Activated CD4-positive, alpha-beta T cell treated with anti-CD3 and anti-CD28 coated beads, Interleukin-2, Interleukin-4, amounts not matched to agents 100 ng/mL and 50 ng/mL, durations not matched to agents 16 hours and 8 hours (primary cell): Measurements from ENCODE around the gene HSPA1L.
"Not testable (repeated sequence)": the region's sequence is repeated elsewhere in the genome, so short reads cannot be mapped to it uniquely, and the experiment has no call there.

Experiments
- DNase-seq: peaks from one replicate; pipeline ENCODE4 v3.0.0-alpha.2; 2020; ENCODE audit warnings: low spot score

Gene HSPA1L

DNA sequence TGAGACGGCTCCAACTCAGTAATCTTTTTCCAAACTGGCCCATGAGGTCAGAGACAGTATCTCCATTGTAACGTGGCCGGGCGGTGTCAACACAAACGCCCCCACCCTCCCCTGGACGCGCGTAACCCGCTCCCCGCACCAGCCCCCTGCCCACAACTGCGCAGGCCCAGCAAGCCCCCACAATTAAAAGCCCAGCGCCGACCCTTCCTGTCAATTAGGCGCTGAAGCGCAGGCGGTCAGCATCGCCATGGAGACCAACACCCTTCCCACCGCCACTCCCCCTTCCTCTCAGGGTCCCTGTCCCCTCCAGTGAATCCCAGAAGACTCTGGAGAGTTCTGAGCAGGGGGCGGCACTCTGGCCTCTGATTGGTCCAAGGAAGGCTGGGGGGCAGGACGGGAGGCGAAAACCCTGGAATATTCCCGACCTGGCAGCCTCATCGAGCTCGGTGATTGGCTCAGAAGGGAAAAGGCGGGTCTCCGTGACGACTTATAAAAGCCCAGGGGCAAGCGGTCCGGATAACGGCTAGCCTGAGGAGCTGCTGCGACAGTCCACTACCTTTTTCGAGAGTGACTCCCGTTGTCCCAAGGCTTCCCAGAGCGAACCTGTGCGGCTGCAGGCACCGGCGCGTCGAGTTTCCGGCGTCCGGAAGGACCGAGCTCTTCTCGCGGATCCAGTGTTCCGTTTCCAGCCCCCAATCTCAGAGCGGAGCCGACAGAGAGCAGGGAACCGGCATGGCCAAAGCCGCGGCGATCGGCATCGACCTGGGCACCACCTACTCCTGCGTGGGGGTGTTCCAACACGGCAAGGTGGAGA, at the start of gene HSPA1L, which contains the start of gene HSPA1A:
TSS of gene HSPA1L (minus strand) at position 259 of the 814 bp plus-strand sequence. CDS start 3,311 bp downstream, outside the sequence.
TSS of gene HSPA1A (plus strand) at position 519 of the 814 bp plus-strand sequence. CDS start at position 733, 214 bp downstream.
- peak; percentile 92 for DNase-seq

- DNase-seq = no peak
Measured at GRCh38 chr6:31864818-31865204, 49.7 kb upstream of the HSPA1L start.

GRCh38 chr6:31864123-31864562, 49.1 kb upstream of the HSPA1L start:
- not testable (repeated sequence) for DNase-seq

DNA sequence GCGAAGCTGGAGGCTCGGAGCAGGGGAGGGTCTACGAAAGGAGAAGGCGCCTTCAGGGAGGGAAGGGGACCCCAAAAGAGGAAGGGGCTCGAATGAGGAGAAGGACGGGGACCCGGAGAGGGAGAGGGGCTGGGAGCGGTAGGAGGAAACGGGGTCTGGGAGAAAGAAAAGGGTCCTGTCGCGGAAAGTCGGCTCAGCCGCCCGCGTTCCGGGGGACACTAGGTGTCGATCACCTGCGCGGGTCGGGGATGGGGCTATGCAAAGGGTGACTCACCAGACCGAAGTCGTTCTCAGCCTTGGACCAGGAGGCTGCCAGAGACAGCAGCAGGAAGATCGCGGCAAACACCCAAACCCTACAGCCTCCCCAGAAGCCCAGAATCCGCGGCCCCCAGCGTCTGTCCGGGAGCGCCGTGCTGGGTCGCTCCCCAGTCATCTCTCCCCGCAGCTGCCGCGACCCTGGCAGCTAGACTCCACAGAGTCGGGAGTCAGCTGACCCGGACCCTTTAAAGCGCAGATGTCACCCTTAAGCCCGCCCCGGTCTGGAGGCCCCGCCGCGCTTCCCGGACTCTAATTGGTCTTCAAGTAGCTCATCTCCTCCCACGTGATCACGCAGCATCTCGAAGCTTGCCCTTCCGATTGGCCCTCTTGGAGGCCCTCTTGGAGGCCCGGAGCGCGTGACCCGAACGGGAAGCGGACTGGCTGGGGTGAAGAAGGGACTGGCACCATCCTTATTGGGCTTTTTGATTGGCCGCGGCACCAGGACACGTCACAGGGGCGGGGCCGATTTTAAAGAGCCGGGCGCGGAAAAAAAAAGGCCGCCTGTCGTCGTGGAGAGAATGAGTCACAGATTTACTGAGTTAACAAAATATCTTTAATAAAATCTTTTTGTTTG, 47.5 kb upstream of the HSPA1L start, which contains the start of gene NEU1:
TSS of gene NEU1 (minus strand) at position 478 of the 892 bp plus-strand sequence. CDS start at position 433, 45 bp downstream.
- DNase-seq = peak; percentile 100

- DNase-seq = no peak
Measured at GRCh38 chr6:31861919-31862343, 46.8 kb upstream of the HSPA1L start.

DNA sequence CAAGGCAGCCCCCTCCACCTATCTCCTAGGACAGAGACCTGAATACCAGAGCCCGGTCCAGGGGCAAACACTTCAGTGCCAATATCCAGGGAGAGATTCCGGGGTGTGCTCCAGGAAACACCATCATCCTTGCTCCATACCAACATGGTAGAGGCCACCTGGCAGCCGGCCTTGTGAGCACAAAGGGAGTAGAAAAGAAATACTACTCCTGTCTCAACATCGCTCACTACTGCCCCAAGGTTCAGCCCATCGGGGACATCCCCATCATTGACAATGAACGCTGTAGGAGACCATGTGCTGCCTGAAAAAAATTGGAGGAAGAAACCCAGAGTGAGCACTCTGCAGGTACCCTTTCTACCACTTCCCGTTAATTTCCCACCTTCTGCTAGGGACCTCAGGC, 46.1 kb upstream of the HSPA1L start:
- DNase-seq = no peak

DNA sequence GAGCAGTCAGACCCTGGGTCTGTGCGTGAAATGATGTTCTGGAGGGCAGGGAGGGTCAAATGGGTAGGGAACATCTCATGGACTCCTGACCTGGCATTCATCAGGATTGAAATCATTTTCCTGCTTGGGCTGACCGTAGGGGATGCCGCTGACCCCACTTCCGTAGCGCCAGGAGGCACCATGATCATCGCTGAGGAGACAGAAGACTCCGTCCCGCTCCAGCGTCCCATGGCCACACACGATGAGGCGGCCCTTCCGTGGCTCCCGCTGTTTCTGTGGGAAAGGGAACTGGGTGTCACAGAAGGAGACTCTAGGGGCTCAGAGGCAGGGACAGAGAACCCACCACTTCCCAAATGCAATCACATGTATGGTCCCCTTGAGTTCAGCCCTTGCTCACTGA, 45.3 kb upstream of the HSPA1L start:
- DNase-seq = no peak

GRCh38 chr6:31859923-31860322, 44.8 kb upstream of the HSPA1L start:
- DNase-seq = no peak

GRCh38 chr6:31858707-31859106, 43.6 kb upstream of the HSPA1L start:
- DNase-seq = no peak

DNA sequence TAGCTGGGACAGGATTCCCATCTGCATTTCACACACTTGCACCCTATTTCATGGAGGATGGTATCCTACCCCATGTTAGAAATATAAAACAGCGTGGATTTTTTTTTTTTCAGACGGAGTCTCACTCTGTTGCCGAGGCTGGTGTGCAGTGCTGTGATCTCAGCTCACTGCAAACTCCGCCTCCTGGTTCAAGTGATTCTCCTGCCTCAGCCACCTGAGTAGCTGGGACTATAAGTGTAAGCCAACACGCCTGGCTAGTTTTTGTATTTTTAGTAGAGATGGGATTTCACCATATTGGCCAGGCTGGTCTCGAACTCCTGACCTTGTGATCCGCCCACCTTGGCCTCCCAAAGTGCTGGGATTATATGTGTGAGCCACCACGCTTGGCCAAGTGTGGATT, 42.7 kb upstream of the HSPA1L start:
- not testable (repeated sequence) for DNase-seq

DNA sequence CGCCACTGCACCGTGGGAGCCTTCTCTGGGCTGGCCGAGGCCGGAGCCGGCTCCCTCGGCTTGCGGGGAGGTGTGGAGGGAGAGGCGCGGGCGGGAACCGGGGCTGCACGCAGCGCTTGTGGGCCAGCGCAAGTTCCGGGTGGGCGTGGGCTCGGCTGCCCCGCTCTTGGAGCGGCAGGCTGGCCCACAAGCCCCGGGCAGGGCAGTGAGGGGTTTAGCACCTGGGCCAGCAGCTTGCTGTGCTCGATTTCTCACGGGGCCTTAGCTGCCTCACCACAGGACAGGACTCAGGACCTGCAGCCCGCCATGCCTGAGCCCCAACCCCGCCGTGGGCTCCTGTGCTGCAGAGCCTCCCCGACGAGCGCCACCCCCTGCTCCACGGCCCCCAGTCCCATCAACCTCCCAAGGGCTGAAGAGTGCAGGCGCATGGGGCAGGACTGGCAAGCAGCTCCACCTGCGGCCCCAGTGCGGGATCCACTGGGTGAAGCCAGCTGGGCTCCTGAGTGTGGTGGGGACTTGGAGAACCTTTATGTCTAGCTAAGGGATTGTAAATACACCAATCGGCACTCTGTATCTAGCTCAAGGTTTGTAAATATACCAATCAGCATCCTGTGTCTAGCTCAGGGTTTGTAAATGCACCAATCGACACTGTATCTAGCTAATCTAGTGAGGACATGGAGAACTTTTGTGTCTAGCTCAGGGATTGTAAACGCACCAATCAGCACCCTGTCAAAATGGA, 37.1 kb upstream of the HSPA1L start:
- not testable (repeated sequence) for DNase-seq

DNA sequence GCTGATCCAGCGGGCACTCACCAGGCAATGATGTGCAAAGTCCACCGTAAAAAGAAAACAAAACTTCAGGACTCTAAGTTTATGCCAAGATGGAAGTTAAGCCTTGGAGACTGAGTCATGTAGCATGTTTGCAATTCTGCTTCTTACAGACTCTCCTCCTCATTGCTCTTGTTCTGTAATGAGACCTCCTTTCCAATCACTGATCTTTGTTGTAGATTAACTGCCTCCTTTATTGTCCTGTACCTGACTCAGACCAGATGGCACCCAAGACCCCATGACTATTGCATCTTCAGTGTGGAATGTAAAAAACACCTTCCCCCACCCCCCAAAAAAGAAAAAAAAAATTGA, 36.4 kb upstream of the HSPA1L start:
- no peak for DNase-seq

DNA sequence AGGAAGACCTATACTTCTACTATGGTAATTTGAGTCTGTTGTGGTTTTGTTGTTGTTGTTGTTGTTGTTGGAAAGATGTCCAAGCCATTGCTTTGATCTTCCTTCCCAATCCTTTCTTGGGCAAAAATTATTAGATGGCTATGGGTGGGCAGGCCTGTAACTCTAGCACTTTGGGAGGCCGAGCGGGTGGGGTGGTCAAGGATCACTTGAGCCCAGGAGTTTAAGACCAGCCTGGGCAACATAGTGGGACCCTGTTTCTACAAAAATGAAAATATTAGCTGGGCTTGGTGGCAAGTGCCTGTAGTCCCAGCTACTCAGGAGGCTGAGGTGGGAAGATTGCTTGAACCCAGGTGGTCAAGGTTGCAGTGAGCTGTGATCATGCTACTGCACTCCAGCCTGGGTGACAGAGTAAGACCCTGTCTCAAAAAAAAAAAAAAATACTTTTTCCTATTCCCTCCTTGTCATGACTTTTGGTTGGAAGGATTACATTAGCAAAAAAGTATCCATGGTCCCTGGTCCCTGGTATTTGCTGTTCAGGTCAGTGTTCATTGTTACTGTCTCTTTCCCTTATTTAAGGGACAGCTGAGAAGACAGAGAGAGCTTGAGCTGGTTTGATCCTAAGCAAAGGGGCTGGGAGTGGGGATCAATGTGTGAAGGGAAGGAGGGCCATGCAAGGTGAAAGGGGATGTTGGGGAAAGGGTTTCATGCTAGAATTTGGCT, 35.8 kb upstream of the HSPA1L start:
- DNase-seq = no peak

DNA sequence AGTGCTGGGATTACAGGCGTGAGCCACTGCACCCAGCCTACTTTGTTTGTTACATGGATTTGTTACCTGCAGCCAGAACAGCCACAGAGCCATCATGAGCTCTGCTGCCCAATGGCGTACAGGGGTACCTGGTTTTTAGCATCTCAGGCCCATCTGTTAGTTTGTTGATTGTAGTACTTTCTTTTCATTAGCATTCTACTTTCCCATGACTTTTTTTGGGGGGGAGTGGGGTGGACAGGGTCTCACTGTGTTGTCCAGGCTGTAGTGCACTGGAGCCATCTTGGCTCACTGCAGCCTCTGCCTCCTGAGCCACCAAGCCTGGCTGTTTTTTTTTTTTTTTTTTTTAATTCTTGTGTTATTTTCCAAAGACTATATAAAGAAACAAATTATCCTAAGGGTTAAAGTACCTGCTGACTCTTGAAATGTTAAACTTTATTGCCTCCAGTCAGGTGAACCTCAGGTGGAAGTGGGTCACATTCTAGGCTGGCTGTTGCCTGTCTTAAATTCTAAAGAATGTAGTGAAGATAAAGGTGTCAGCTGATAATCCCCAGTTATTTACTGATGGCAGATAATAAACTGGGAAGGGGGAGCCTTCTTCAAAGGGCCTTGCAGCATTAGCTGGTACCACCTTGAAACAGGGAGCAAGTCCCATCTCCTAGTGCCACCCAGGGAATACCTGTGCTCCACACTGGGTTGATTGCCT, 32.3 kb upstream of the HSPA1L start:
- no peak for DNase-seq

DNA sequence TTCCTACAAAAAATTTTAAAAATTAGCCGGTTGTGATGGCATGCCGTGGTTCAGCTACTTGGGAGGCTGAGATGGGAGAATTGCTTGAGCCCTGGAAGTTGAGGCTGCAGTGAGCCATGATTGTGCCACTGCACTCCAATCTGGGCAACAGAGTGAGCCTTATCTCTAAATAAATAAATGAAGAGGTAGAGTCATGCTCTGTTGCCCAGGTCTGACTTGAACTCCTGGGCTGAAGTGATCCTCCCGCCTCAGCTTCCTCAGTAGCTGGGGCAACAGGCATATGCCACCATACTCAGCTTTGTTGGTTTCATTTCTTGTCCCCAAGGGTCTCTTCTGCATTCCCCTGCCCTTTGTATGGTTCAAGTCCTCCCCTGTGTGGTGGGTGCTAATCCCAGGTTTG, 29.4 kb upstream of the HSPA1L start:
- DNase-seq = no peak

- DNase-seq = no peak
Measured at GRCh38 chr6:31842053-31842452, 27.0 kb upstream of the HSPA1L start.

GRCh38 chr6:31839779-31840126, 24.7 kb upstream of the HSPA1L start:
- not testable (repeated sequence) for DNase-seq

GRCh38 chr6:31838968-31839367, 23.9 kb upstream of the HSPA1L start:
- DNase-seq = no peak

GRCh38 chr6:31838114-31838553, 23.1 kb upstream of the HSPA1L start:
- DNase-seq = not testable (repeated sequence)

DNA sequence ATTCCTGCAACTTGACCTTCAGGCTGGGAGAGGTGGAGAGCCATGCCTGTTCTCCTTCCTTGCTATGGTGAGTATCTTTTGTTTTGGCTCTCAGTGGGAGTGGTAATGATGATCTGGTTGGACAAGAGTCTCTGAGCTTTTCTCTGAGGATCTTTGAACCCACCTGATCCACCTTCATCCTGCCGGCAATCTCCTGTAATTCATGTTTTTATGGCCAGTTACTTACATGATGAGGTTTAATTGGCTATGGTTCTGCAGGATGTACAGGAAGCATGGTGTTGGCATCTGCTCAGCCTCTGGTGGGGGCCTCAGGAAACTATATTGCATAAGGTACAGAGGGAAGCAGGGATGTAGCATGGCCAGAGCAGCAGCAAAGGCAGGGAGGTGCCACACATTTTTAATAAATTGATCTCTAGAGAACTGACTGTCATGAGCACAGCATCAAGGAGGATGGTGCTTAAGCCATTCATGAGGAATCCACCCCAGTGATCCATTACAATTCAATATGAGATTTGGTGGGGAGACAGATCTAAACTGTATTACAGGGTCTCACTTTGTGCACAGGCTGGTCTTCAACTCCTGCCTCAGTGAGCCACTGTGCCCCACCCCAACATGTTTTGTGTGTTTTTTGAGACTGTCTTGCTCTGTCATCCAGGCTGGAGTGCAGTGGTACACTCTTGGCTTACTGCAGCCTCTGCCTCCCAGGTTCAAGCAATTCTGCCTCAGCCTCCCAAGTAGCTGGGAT, 22.5 kb upstream of the HSPA1L start:
- DNase-seq = no peak
